Ascending aorta (tissue), 2 donors: ENCODE measurements around the gene ANGPTL3. TPM values are rescaled to one million over a fixed set of nuclear protein-coding genes. Genes with fewer than 3 reads are reported as not detected.

ENCODE experiments used
- DNase-seq, 2 donors: peaks; one replicate each; pipeline ENCODE4 v3.0.0-alpha.2; 2019; ENCODE audit warnings: low spot score in 2 of 2
- H3K27ac ChIP-seq, 2 donors: fragments of 200-600 bp; sonication (generic); one replicate each; pipeline ENCODE4 v1.5.1; 2016 to 2017; ENCODE audit warnings: mild to moderate bottlenecking in 1 of 2
- H3K27me3 ChIP-seq: fragments of 200-600 bp; sonication (generic); one replicate; pipeline ENCODE4 v1.5.1; 2017
- H3K36me3 ChIP-seq, 2 donors: fragments of 200-600 bp; sonication (generic); one replicate each; pipeline ENCODE4 v1.5.1; 2016
- H3K4me1 ChIP-seq, 2 donors: fragments of 200-600 bp; sonication (generic); one replicate each; pipeline ENCODE4 v1.5.1; 2016 to 2017; ENCODE audit warnings: mild to moderate bottlenecking in 1 of 2
- H3K4me3 ChIP-seq, 2 donors: fragments of 200-600 bp; sonication (generic); one replicate each; pipeline ENCODE4 v1.5.1; 2016 to 2017; ENCODE audit warnings: mild to moderate bottlenecking in 1 of 2
- H3K9me3 ChIP-seq, 2 donors: fragments of 200-600 bp; sonication (generic); one replicate each; pipeline ENCODE4 v1.5.1; 2016
- CTCF ChIP-seq, 3 experiments: fragments of 200-600 bp in 2 of 3; fragments of 450-650 bp in 1 of 3; sonication (generic) in 2 of 3; IDR thresholded peaks; one replicate each; pipeline ENCODE4 v1.5.1; 2016 to 2019; ENCODE audit warnings: antibody characterized with exemption in 3 of 3, mild to moderate bottlenecking in 1 of 3, moderate library complexity in 1 of 3
- intact Hi-C: fragments of 100-400 bp; cut with DNase I; formaldehyde crosslinking; loops from one replicate; pipeline ENCODE4 v1.15.1; 2023
- total RNA-seq: library from RNA; depleted of rRNA; stranded (reverse); fragments of >200 nt; gene quantifications from one replicate; pipeline ENCODE4 v1.1.0, GENCODE V29; 2016

The ANGPTL3 gene
- total RNA-seq, 1 donor from 2014 or later: not detected

GRCh38 chr1:62585469-62586155, 11.7 kb upstream of the ANGPTL3 start:
- H3K36me3 ChIP-seq: peaks cover 2 to 4% of the 10 kb centered on the region in 2 donors
- no peak overlapping the region for H3K4me3 ChIP-seq
- no peak for TF ChIP-seq CTCF (IDR thresholded peaks at IDR 0.05)
- intact Hi-C loops: no loop called here
- H3K27ac ChIP-seq: no peak overlapping the region
- H3K4me1 ChIP-seq: no peaks in the 10 kb centered on the region
- no peaks in the 10 kb centered on the region for H3K9me3 ChIP-seq
- H3K27me3 ChIP-seq: no peaks in the 10 kb centered on the region
- DNase-seq: no peak

GRCh38 chr1:62588000-62588399, 9.3 kb upstream of the ANGPTL3 start:
- H3K36me3 ChIP-seq: peaks cover 2 to 4% of the 10 kb centered on the region in 2 donors
- DNase-seq: no peak
- no peak for TF ChIP-seq CTCF (IDR thresholded peaks at IDR 0.05)
- no peak overlapping the region for H3K4me3 ChIP-seq
- H3K27ac ChIP-seq: no peak overlapping the region
- no peaks in the 10 kb centered on the region for H3K4me1 ChIP-seq
- H3K27me3 ChIP-seq: no peaks in the 10 kb centered on the region
- intact Hi-C loops: no loop called here
- H3K9me3 ChIP-seq: no peaks in the 10 kb centered on the region

GRCh38 chr1:62589321-62589720, 8.0 kb upstream of the ANGPTL3 start:
- Histone ChIP-seq H3K4me3 (no peak overlapping the region), H3K9me3 (no peaks in the 10 kb centered on the region), H3K4me1 (peaks cover 0 to 2% of the 10 kb centered on the region in 2 donors), H3K27me3 (no peaks in the 10 kb centered on the region), H3K27ac (no peak overlapping the region), H3K36me3 (peaks cover 2 to 4% of the 10 kb centered on the region in 2 donors)
- intact Hi-C loops: no loop called here
- no peak for TF ChIP-seq CTCF (IDR thresholded peaks at IDR 0.05)
- DNase-seq: no peak

DNA sequence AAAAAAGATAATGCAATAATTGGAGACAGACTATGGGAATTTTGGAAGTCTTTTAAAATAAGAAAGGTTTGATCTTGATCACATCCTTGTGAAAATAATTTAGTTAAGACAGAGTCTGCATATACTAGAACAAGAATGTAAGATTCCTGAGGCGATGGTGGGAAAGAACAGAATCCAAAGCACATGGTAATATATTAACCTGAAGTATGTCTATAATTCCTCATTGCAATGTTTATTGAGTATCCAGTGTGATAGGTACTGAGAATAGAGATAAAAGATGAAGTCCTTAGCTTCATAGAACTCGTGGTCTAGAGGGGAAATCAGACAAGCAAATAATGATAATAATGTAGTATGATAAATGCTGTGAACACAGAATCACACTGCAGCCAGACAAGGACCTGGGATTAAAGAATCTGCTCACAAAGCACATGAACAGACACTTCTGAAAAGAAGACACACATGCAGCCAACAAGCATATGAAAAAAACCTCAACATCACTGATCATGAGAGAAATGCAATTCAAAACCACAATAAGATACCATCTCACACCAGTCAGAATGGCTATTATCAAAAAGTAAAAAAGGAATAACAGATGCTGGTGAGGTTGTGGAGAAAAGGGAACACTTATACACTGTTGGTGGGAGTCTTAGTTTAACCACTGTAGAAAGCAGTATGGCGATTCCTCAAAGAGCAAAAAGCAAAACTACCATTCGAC, 6.9 kb upstream of the ANGPTL3 start:
- no peak overlapping the region for H3K4me3 ChIP-seq
- H3K27me3 ChIP-seq: no peaks in the 10 kb centered on the region
- no peak for DNase-seq

DNA sequence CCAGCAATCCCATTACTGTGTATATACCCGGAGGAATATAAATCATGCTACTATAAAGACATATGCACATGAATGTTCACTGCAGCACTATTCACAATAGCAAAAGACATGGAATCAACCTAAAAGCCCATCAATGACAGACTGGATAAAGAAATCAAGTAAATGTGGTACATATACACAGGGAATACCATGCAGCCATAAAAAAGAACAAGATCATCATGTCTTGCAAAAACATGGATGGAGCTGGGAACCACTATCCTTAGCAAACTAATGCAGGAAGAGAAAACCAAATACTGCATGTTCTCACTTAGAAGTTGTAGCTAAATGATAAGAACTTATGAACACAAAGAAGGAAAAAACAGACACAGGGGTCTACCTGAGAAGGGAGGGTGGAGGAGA, 6.4 kb upstream of the ANGPTL3 start:
- intact Hi-C loops: no loop called here
- Histone ChIP-seq H3K4me3 (no peak overlapping the region), H3K27me3 (no peaks in the 10 kb centered on the region)

More for the DNA sequence above, 6.9 kb upstream of the ANGPTL3 start:
- intact Hi-C loops: no loop called here
- TF ChIP-seq CTCF (IDR thresholded peaks at IDR 0.05): no peak
- Histone ChIP-seq H3K4me1 (peaks cover 0 to 2% of the 10 kb centered on the region in 2 donors), H3K36me3 (peaks cover 2 to 4% of the 10 kb centered on the region in 2 donors), H3K9me3 (no peaks in the 10 kb centered on the region), H3K27ac (no peak overlapping the region)

More for the DNA sequence above, 6.4 kb upstream of the ANGPTL3 start:
- peaks cover under 1 to 2% of the 10 kb centered on the region in 2 donors for H3K36me3 ChIP-seq
- no peak for DNase-seq
- H3K9me3 ChIP-seq: no peaks in the 10 kb centered on the region
- no peak for TF ChIP-seq CTCF (IDR thresholded peaks at IDR 0.05)
- H3K27ac ChIP-seq: no peak overlapping the region
- peaks cover 0 to 2% of the 10 kb centered on the region in 2 donors for H3K4me1 ChIP-seq
